IMR-90 (cell line): ENCODE measurements around the gene SNX3. TPM values are rescaled to one million over a fixed set of nuclear protein-coding genes. Genes with fewer than 3 reads are reported as not detected.

Source experiments
- ATAC-seq: fragments of 200-7000 bp; cut with Tn5 transposase; 2 replicates; pipeline ENCODE4 v1.9.1; 2020; ENCODE audit warnings: low read depth, mild to moderate bottlenecking, moderate library complexity
- BruUV-seq: library from RNA; stranded (reverse); fragments of 400-500 nt; replicated peaks from 2 replicates; lab custom pipeline; 2021; lab: Mats Ljungman, UMichigan
- CTCF ChIA-PET: fragments of 300-600 bp; formaldehyde crosslinking; extraction: SDS; loops from one replicate; lab custom pipeline; 2021; ENCODE audit warnings: antibody characterized with exemption; lab: Yijun Ruan, JAX
- POLR2A ChIA-PET: fragments of 300-600 bp; sonication (Branson Sonifier 250); formaldehyde crosslinking; loops from one replicate; lab custom pipeline; 2022; ENCODE audit warnings: antibody characterized with exemption; ENCODE audit not compliant: unreplicated experiment; lab: Charles Lee
- DNase-seq: peaks from one replicate; pipeline ENCODE4 v3.0.0; 2013
- H2AFZ ChIP-seq: replicated peaks from 2 replicates; pipeline ENCODE3; 2013; ENCODE audit warnings: low read length, mild to moderate bottlenecking; ENCODE audit not compliant: poor library complexity
- H2AK5ac ChIP-seq: 2 replicates; pipeline ENCODE4 v1.6.1; 2013; ENCODE audit warnings: low read depth, low read length, inconsistent platforms
- H2AK9ac ChIP-seq: replicated peaks from 2 replicates; pipeline ENCODE3; 2013; ENCODE audit warnings: mild to moderate bottlenecking, low read depth, low read length, moderate library complexity; ENCODE audit not compliant: poor library complexity
- H2BK120ac ChIP-seq: 2 replicates; pipeline ENCODE4 v1.6.1; 2013; ENCODE audit warnings: low read depth, low read length, inconsistent platforms
- H2BK15ac ChIP-seq: 3 replicates; pipeline ENCODE4 v1.6.1; 2013; ENCODE audit warnings: low read depth, low read length, inconsistent platforms
- H2BK20ac ChIP-seq: 2 replicates; pipeline ENCODE4 v1.6.1; 2013; ENCODE audit warnings: low read depth, mild to moderate bottlenecking, inconsistent platforms, low read length, moderate library complexity
- H2BK5ac ChIP-seq: 2 replicates; pipeline ENCODE4 v1.6.1; 2013; ENCODE audit warnings: mild to moderate bottlenecking, low read depth, low read length, inconsistent platforms; ENCODE audit not compliant: poor library complexity, severe bottlenecking
- H3K14ac ChIP-seq: replicated peaks from 2 replicates; pipeline ENCODE4 v1.6.1; 2013; ENCODE audit warnings: low read depth, low read length, inconsistent platforms
- H3K18ac ChIP-seq: 2 replicates; pipeline ENCODE4 v1.6.1; 2013; ENCODE audit warnings: low read depth, low read length, control low read depth
- H3K23ac ChIP-seq: 2 replicates; pipeline ENCODE4 v1.6.1; 2013; ENCODE audit warnings: low read depth, low read length, inconsistent platforms
- H3K27ac ChIP-seq: 2 replicates; pipeline ENCODE4 v1.5.1; 2013; ENCODE audit warnings: mild to moderate bottlenecking, control low read depth, low read length; ENCODE audit not compliant: insufficient read depth
- H3K27me3 ChIP-seq: 2 replicates; pipeline ENCODE4 v1.6.1; 2013; ENCODE audit warnings: low read length; ENCODE audit not compliant: control insufficient read depth, insufficient read depth
- H3K36me3 ChIP-seq: 2 replicates; pipeline ENCODE4 v1.6.1; 2013; ENCODE audit warnings: low read length, mixed read lengths; ENCODE audit not compliant: control insufficient read depth, insufficient read depth
- H3K4ac ChIP-seq: 2 replicates; pipeline ENCODE4 v1.6.1; 2013; ENCODE audit warnings: low read depth, low read length, inconsistent platforms
- H3K4me1 ChIP-seq: 2 replicates; pipeline ENCODE4 v1.6.1; 2013; ENCODE audit warnings: low read length, mixed read lengths; ENCODE audit not compliant: control insufficient read depth, insufficient read depth
- H3K4me2 ChIP-seq: 2 replicates; pipeline ENCODE4 v1.6.1; 2013; ENCODE audit warnings: low read depth, mild to moderate bottlenecking, control low read depth, low read length, moderate library complexity
- H3K4me3 ChIP-seq: 2 replicates; pipeline ENCODE4 v1.5.1; 2013; ENCODE audit warnings: low read depth, mild to moderate bottlenecking, control low read depth, low read length, moderate library complexity; ENCODE audit not compliant: insufficient read depth
- H3K56ac ChIP-seq: 2 replicates; pipeline ENCODE4 v1.6.1; 2013; ENCODE audit warnings: low read length, inconsistent platforms; ENCODE audit not compliant: insufficient read depth; ENCODE audit errors: extremely low read depth
- H3K79me1 ChIP-seq, 2 experiments: 2 replicates each; pipeline ENCODE4 v1.6.1; 2013; ENCODE audit warnings: low read length in 2 of 2, inconsistent platforms in 1 of 2, low read depth in 1 of 2
- H3K9ac ChIP-seq: 2 replicates; pipeline ENCODE4 v1.6.1; 2013; ENCODE audit warnings: low read depth, low read length, control low read depth
- H3K9me1 ChIP-seq: 2 replicates; pipeline ENCODE4 v1.6.1; 2013; ENCODE audit warnings: low read length, inconsistent platforms; ENCODE audit not compliant: insufficient read depth
- H3K9me3 ChIP-seq: 2 replicates; pipeline ENCODE4 v1.6.1; 2013; ENCODE audit warnings: low read length; ENCODE audit not compliant: control insufficient read depth, insufficient read depth
- H4K20me1 ChIP-seq: 2 replicates; pipeline ENCODE4 v1.6.1; 2013; ENCODE audit warnings: low read length, inconsistent platforms; ENCODE audit not compliant: insufficient read depth
- H4K5ac ChIP-seq: 2 replicates; pipeline ENCODE4 v1.6.1; 2013; ENCODE audit warnings: mild to moderate bottlenecking, low read depth, low read length, control low read depth
- H4K8ac ChIP-seq, 2 experiments: 2 replicates each; pipeline ENCODE4 v1.6.1; 2013; ENCODE audit warnings: low read depth in 2 of 2, low read length in 2 of 2, control low read depth in 1 of 2, inconsistent platforms in 1 of 2
- H4K91ac ChIP-seq: 2 replicates; pipeline ENCODE4 v1.6.1; 2013; ENCODE audit warnings: low read depth, low read length, inconsistent platforms; ENCODE audit not compliant: insufficient read depth
- BHLHE40 ChIP-seq: fragments of 150-350 bp; IDR thresholded peaks from 2 replicates; pipeline ENCODE4 v1.6.1; 2016; ENCODE audit warnings: mild to moderate bottlenecking, low read depth, low read length
- CEBPB ChIP-seq: IDR thresholded peaks from 2 replicates; pipeline ENCODE4 v1.6.1; 2012; ENCODE audit warnings: low read depth, low read length, improper control_type of control experiment
- CHD1 ChIP-seq: IDR thresholded peaks from 2 replicates; pipeline ENCODE4 v1.6.1; 2012; ENCODE audit warnings: low read depth, low read length, improper control_type of control experiment
- CTCF ChIP-seq: conservative IDR thresholded peaks from 2 replicates; pipeline ENCODE4 v1.5.1; 2012; ENCODE audit warnings: mild to moderate bottlenecking, low read depth, low read length, improper control_type of control experiment
- FOS ChIP-seq: fragments of 150-350 bp; IDR thresholded peaks from 2 replicates; pipeline ENCODE4 v1.6.1; 2016; ENCODE audit warnings: low read depth, low read length
- MAFK ChIP-seq: IDR thresholded peaks from 2 replicates; pipeline ENCODE4 v1.6.1; 2012; ENCODE audit warnings: low read depth, low read length, improper control_type of control experiment
- MAZ ChIP-seq: IDR thresholded peaks from 2 replicates; pipeline ENCODE4 v1.6.1; 2012; ENCODE audit warnings: low read depth, mild to moderate bottlenecking, low read length, improper control_type of control experiment, moderate library complexity, borderline replicate concordance
- MXI1 ChIP-seq: IDR thresholded peaks from 2 replicates; pipeline ENCODE4 v1.6.1; 2012; ENCODE audit warnings: low read depth, mild to moderate bottlenecking, low read length, moderate library complexity, borderline replicate concordance
- NFE2L2 ChIP-seq: fragments of 150-350 bp; IDR thresholded peaks from 2 replicates; pipeline ENCODE4 v1.6.1; 2016; ENCODE audit warnings: low read depth, mild to moderate bottlenecking, low read length
- POLR2A ChIP-seq: IDR thresholded peaks from 2 replicates; pipeline ENCODE4 v1.6.1; 2012; ENCODE audit warnings: mild to moderate bottlenecking, low read depth, low read length
- RAD21 ChIP-seq: IDR thresholded peaks from 2 replicates; pipeline ENCODE4 v1.6.1; 2012; ENCODE audit warnings: low read length, improper control_type of control experiment
- RCOR1 ChIP-seq: IDR thresholded peaks from 2 replicates; pipeline ENCODE4 v1.6.1; 2012; ENCODE audit warnings: mild to moderate bottlenecking, low read length, improper control_type of control experiment; ENCODE audit not compliant: insufficient replicate concordance
- RFX5 ChIP-seq: IDR thresholded peaks from 2 replicates; pipeline ENCODE4 v1.8.0; 2012; ENCODE audit warnings: low read depth, mild to moderate bottlenecking, low read length, moderate library complexity
- SMC3 ChIP-seq: fragments of 150-350 bp; IDR thresholded peaks from 2 replicates; pipeline ENCODE4 v1.6.1; 2016; ENCODE audit warnings: low read depth, mild to moderate bottlenecking, antibody characterized with exemption, low read length, moderate library complexity
- whole genome bisulfite sequencing, 2 experiments: methylation state at CpG; one replicate each; pipeline versions ENCODE4 v1.1.5 to v1.1.7; 2013; ENCODE audit warnings: missing lambda C conversion rate in 2 of 2; ENCODE audit not compliant: insufficient read length in 1 of 2; ENCODE audit errors: extremely low coverage in 2 of 2; 5-methylcytosine and 5-hydroxymethylcytosine counted together
- dilution Hi-C: fragments of 300-500 bp; cut with HindIII; formaldehyde crosslinking; loops from one replicate; pipeline ENCODE4 v1.14.3; 2018; ENCODE audit warnings: low sequenced_read_pairs; ENCODE audit not compliant: unreplicated experiment
- in situ Hi-C: fragments of 300-500 bp; cut with MboI; formaldehyde crosslinking; loops from 3 replicates; pipeline ENCODE4 v1.14.3; 2019; ENCODE audit warnings: low sequenced_read_pairs, inconsistent platforms, mixed read lengths
- intact Hi-C: fragments of 100-400 bp; cut with micrococcal nuclease; formaldehyde crosslinking; loops from 2 replicates; pipeline ENCODE4 v1.10.0; 2022
- polyA plus RNA-seq, 3 experiments: library from polyadenylated mRNA; depleted of rRNA; stranded (reverse); fragments of >200 nt; gene quantifications; 2 replicates each; pipeline ENCODE4 v1.2.3, GENCODE V29; 2012; ENCODE audit warnings: low replicate concordance in 1 of 3
- total RNA-seq: library from RNA; depleted of rRNA; stranded (reverse); fragments of >200 nt; gene quantifications from 2 replicates; pipeline ENCODE4 v1.2.3, GENCODE V29; 2012
- TF ChIP-seq, protein P1 (sequence below): fragments of 150-350 bp; IDR thresholded peaks from 2 replicates; pipeline ENCODE4 v1.6.1; 2016; ENCODE audit warnings: low read depth, mild to moderate bottlenecking, low read length, moderate library complexity, borderline replicate concordance
- TF ChIP-seq, protein P2 (sequence below): fragments of 150-350 bp; IDR thresholded peaks from 2 replicates; pipeline ENCODE4 v1.6.1; 2017; ENCODE audit warnings: mild to moderate bottlenecking, antibody characterized with exemption, low read length, low read depth

SNX3 gene
- total and polyA plus RNA-seq, 2 of the 4 experiments (the other 2 are of a cell fraction) = 105 to 159 TPM

DNA sequence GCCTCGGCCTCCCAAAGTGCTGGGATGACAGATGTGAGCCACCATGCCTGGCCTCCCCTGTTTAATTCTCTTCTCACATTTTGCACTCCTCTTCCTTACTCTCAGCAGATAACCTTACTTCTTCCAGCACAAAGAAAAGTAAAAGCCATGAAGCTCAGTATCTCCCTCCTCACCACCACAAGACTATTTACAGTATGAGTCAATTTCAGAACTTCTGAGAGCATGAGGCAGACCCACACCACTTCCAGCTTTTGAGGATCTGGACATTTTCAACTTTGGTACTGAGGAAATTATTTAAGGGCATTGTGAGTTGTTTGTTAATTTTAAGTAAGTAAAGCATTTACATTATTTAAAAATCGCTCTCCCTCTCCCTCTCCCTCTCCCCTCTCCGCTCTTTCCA is 8.0 kb upstream of the SNX3 start:
- no peak overlapping the region for H3K4me3 ChIP-seq
- ChIA-PET CTCF (no interaction called here), POLR2A (no interaction called here)
- H4K20me1 ChIP-seq = no peaks in the 10 kb centered on the region
- DNase-seq = no peak
- H2BK15ac ChIP-seq = no peak overlapping the region
- no peaks in the 10 kb centered on the region for H3K79me1 ChIP-seq
- no peak overlapping the region for H3K4me2 ChIP-seq
- intact Hi-C loops = no loop called here
- WGBS, 2 experiments = no CpG with 5 or more reads among the region's 3 CpGs
- H3K4me1 ChIP-seq = no peaks in the 10 kb centered on the region
- no peak overlapping the region for H2AFZ ChIP-seq
- H3K27me3 ChIP-seq = no peaks in the 10 kb centered on the region
- no TSS peak for BruUV-seq
- no peak overlapping the region for H2BK20ac ChIP-seq
- no peaks in the 10 kb centered on the region for H3K9me3 ChIP-seq
- H3K4ac ChIP-seq = no peak overlapping the region
- H4K5ac ChIP-seq = no peak overlapping the region
- no peak for TF ChIP-seq MAFK
- no peak for TF ChIP-seq RFX5
- no peak for TF ChIP-seq RCOR1
- no peak for TF ChIP-seq FOS
- TF ChIP-seq BHLHE40 = no peak
- no peak for TF ChIP-seq NFE2L2
- TF ChIP-seq, protein P1, sequence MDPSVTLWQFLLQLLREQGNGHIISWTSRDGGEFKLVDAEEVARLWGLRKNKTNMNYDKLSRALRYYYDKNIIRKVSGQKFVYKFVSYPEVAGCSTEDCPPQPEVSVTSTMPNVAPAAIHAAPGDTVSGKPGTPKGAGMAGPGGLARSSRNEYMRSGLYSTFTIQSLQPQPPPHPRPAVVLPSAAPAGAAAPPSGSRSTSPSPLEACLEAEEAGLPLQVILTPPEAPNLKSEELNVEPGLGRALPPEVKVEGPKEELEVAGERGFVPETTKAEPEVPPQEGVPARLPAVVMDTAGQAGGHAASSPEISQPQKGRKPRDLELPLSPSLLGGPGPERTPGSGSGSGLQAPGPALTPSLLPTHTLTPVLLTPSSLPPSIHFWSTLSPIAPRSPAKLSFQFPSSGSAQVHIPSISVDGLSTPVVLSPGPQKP = no peak
- no peak for TF ChIP-seq MXI1
- TF ChIP-seq POLR2A = no peak
- TF ChIP-seq MAZ = no peak
- no peak for TF ChIP-seq SMC3
- TF ChIP-seq, protein P2, sequence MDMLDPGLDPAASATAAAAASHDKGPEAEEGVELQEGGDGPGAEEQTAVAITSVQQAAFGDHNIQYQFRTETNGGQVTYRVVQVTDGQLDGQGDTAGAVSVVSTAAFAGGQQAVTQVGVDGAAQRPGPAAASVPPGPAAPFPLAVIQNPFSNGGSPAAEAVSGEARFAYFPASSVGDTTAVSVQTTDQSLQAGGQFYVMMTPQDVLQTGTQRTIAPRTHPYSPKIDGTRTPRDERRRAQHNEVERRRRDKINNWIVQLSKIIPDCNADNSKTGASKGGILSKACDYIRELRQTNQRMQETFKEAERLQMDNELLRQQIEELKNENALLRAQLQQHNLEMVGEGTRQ = no peak
- TF ChIP-seq CHD1 = no peak
- no peak for TF ChIP-seq CTCF
- no peak for TF ChIP-seq CEBPB
- TF ChIP-seq RAD21 = no peak
- no peak overlapping the region for H3K23ac ChIP-seq
- no peak overlapping the region for H3K18ac ChIP-seq
- in situ Hi-C loops = no loop called here
- no peak overlapping the region for H2AK9ac ChIP-seq
- no peaks in the 10 kb centered on the region for H3K9me1 ChIP-seq
- H3K36me3 ChIP-seq = no peaks in the 10 kb centered on the region
- H2BK120ac ChIP-seq = no peak overlapping the region
- no peak overlapping the region for H2BK5ac ChIP-seq
- no peak overlapping the region for H2AK5ac ChIP-seq
- H3K27ac ChIP-seq = no peak overlapping the region
- no peak overlapping the region for H3K9ac ChIP-seq
- no peak overlapping the region for H3K14ac ChIP-seq
- H4K8ac ChIP-seq = no peak overlapping the region
- no peak for ATAC-seq
- dilution Hi-C loops = no loop called here
- no peak overlapping the region for H4K91ac ChIP-seq
- H3K56ac ChIP-seq = no peak overlapping the region
